Body of pancreas (tissue), 4 donors: ENCODE data around the gene CBFB. TPM values are rescaled to one million over a fixed set of nuclear protein-coding genes. Genes with fewer than 3 reads are reported as not detected.
"Not testable (repeated sequence)": the region's sequence is repeated elsewhere in the genome, so short reads cannot be mapped to it uniquely, and the experiment has no call there.

Experiments used
- ATAC-seq: fragments of 150-250 bp; one replicate; pipeline ENCODE4 v1.9.1; 2016
- DNase-seq, 4 donors: peaks; one replicate each; pipeline ENCODE4 v3.0.0-alpha.2; 2019
- H3K27ac ChIP-seq, 4 donors: fragments of 200-600 bp; sonication (generic); 1 replicate in 3 of 4; 2 replicates in 1 of 4; pipeline versions ENCODE4 v1.5.1 to v1.6.1; 2016 to 2019; ENCODE audit warnings: mild to moderate bottlenecking in 1 of 4, mixed read lengths in 1 of 4, moderate library complexity in 1 of 4
- H3K27me3 ChIP-seq, 2 donors: fragments of 200-600 bp; sonication (generic); one replicate each; pipeline ENCODE4 v1.6.0; 2016; ENCODE audit warnings: mild to moderate bottlenecking in 1 of 2
- H3K36me3 ChIP-seq, 2 donors: fragments of 200-600 bp; sonication (generic); replicated peaks in 1 of 2; 2 replicates each; pipeline ENCODE4 v1.5.1; 2016; ENCODE audit warnings: low read depth in 2 of 2; ENCODE audit not compliant: insufficient read depth in 1 of 2
- H3K4me1 ChIP-seq: fragments of 200-600 bp; sonication (generic); one replicate; pipeline ENCODE4 v1.6.0; 2016
- H3K4me3 ChIP-seq, 2 donors: fragments of 200-600 bp; sonication (generic); 1 replicate in 1 of 2; 2 replicates in 1 of 2; pipeline ENCODE4 v1.5.1; 2016 to 2019
- H3K9me3 ChIP-seq, 3 donors: fragments of 200-600 bp; sonication (generic); 1 replicate in 2 of 3; 2 replicates in 1 of 3; pipeline ENCODE4 v1.5.1; 2016
- CTCF ChIP-seq, 7 experiments: fragments of 450-650 bp in 4 of 7; fragments of 200-600 bp in 3 of 7; sonication (generic) in 3 of 7; IDR thresholded peaks; one replicate each; pipeline ENCODE4 v1.5.1; 2016 to 2019; ENCODE audit warnings: antibody characterized with exemption in 7 of 7
- POLR2A ChIP-seq, 3 donors: fragments of 450-650 bp; IDR thresholded peaks; one replicate each; pipeline ENCODE4 v1.6.1; 2016; ENCODE audit warnings: antibody characterized with exemption in 3 of 3, mild to moderate bottlenecking in 2 of 3
- WGBS, 2 donors: methylation state at CpG; one replicate each; pipeline ENCODE4 v1.1.5; 2017; 5-methylcytosine and 5-hydroxymethylcytosine counted together
- intact Hi-C: fragments of 100-400 bp; cut with DNase I; formaldehyde crosslinking; loops from one replicate; pipeline ENCODE4 v1.15.1; 2023
- total RNA-seq, 2 donors: library from RNA; depleted of rRNA; stranded (reverse); fragments of >200 nt; gene quantifications; one replicate each; pipeline ENCODE4 v1.1.0, GENCODE V29; 2016

Gene CBFB
- total RNA-seq, 2 donors from 2014 or later = 28.0 to 41.9 TPM

GRCh38 chr16:67040906-67041305 is 12.0 kb downstream of the CBFB start:
- no peaks in the 10 kb centered on the region for H3K27me3 ChIP-seq
- H3K36me3 ChIP-seq = no peaks in the 10 kb centered on the region
- DNase-seq (no peak), ATAC-seq (no peak)
- H3K27ac ChIP-seq = no peak overlapping the region
- H3K9me3 ChIP-seq = no peaks in the 10 kb centered on the region
- no peaks in the 10 kb centered on the region for H3K4me1 ChIP-seq
- TF ChIP-seq POLR2A (IDR thresholded peaks at IDR 0.05) = no peak
- no peak for TF ChIP-seq CTCF (IDR thresholded peaks at IDR 0.05)
- intact Hi-C loops = no loop called here
- WGBS, 2 donors = 75 to 96% methylated on average over 2 of the region's 2 CpGs
- H3K4me3 ChIP-seq = no peak overlapping the region

DNA sequence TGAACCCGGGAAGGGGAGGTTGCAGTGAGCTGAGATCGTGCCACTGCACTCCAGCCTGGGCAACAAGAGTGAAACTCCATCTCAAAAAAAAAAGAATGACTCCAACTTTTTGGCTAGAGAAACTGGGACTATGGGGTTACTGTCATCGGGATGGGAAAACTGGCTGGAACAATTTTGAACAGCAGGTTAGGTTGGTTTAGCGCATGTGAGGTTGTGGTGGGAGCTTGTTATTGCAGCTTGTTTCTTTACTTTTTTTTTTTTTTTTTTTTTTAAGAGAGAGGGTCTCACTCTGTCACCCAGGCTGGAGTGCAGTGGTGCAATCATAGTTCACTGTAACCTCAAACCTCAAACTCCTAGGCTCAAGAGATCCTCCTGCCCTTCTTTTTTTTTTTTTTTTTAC is 12.6 kb downstream of the CBFB start:
- ATAC-seq, H3K9me3 ChIP-seq, intact Hi-C loops, H3K4me3 ChIP-seq, H3K27me3 ChIP-seq, DNase-seq, H3K36me3 ChIP-seq, H3K27ac ChIP-seq, H3K4me1 ChIP-seq: not testable (repeated sequence)
- peak in 1 of 7 experiments; percentile 6 for TF ChIP-seq CTCF (IDR thresholded peaks at IDR 0.05)
- WGBS, 2 donors = 95 to 96% methylated on average over 4 of the region's 4 CpGs

DNA sequence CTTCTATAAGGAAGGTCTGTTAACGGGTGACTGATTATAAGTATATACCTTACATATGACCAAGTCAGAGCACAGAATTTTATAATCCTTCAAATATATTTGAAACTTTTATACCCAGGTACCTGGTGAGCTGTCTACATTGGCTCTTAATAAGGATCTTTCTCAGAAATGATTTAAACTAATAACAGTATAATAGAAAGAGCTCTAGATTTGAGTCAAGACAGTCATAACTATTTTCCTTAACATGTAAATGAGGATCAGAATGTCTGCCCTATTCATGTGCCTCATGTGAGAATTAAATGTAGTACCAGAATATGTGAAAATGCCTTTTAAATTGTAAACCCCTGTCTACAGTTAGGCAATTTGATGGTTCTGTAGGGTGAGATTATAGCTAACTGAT is 14.5 kb downstream of the CBFB start:
- intact Hi-C loops = no loop called here

DNA sequence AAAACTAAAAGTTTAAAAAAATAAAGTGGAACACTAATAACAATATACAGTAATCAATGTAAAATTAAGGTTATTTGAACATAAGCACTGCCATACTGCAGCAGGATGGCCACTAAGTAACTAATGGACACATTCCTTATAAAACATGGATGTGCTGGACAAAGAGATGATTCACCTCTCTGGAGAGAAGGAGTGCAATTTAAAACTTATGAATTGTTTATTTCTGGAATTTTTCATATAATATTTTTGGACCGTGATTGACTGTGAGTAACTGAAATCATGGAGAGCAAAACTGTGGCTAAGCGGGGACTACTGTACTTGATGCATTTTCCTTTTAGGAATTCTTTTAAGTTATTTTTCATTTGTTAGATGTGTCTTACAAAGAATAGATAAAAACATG is 21.8 kb downstream of the CBFB start:
- intact Hi-C loops = no loop called here
- TF ChIP-seq POLR2A (IDR thresholded peaks at IDR 0.05) = no peak
- TF ChIP-seq CTCF (IDR thresholded peaks at IDR 0.05) = no peak
- H3K27me3 ChIP-seq = no peaks in the 10 kb centered on the region

More for the DNA sequence above, 14.5 kb downstream of the CBFB start:
- WGBS, 2 donors = 93 to 94% methylated on average over 1 of the region's 1 CpG
- Histone ChIP-seq H3K9me3 (no peaks in the 10 kb centered on the region), H3K4me1 (no peaks in the 10 kb centered on the region), H3K27ac (no peak overlapping the region), H3K4me3 (no peak overlapping the region), H3K27me3 (no peaks in the 10 kb centered on the region), H3K36me3 (no peaks in the 10 kb centered on the region)
- no peak for DNase-seq
- no peak for TF ChIP-seq POLR2A (IDR thresholded peaks at IDR 0.05)
- TF ChIP-seq CTCF (IDR thresholded peaks at IDR 0.05) = no peak
- ATAC-seq = no peak

DNA sequence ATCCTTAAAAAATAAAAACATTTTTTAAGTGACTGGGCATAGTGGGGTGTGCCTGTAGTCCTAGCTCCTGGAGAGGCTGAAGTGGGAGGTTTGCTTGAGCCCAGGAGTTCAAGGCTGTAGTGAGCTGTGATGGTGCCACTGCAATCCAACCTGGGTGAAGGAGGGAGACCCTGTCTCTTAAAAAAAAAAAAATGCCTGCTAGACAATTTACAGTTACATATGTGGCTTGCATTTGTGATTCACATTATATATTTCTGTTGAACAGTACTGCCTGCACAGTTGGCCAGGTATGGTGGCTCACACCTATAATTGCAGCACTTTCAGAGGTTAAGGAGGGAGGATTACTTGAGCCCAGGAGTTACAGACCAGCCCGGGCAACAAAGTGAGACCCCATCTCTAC is 23.4 kb downstream of the CBFB start:
- WGBS, 2 donors = 93 to 95% methylated on average over 1 of the region's 1 CpG
- intact Hi-C loops = no loop called here
- ATAC-seq (no peak), DNase-seq (no peak)
- Histone ChIP-seq H3K27ac (no peak overlapping the region), H3K9me3 (no peaks in the 10 kb centered on the region), H3K4me1 (no peaks in the 10 kb centered on the region), H3K27me3 (no peaks in the 10 kb centered on the region), H3K36me3 (no peaks in the 10 kb centered on the region), H3K4me3 (no peak overlapping the region)
- no peak for TF ChIP-seq POLR2A (IDR thresholded peaks at IDR 0.05)
- no peak for TF ChIP-seq CTCF (IDR thresholded peaks at IDR 0.05)

More for the DNA sequence above, 21.8 kb downstream of the CBFB start:
- 94 to 96% methylated on average over 2 of the region's 2 CpGs for WGBS, 2 donors
- DNase-seq (no peak), ATAC-seq (no peak)
- no peaks in the 10 kb centered on the region for H3K9me3 ChIP-seq
- H3K4me3 ChIP-seq = no peak overlapping the region
- H3K36me3 ChIP-seq = no peaks in the 10 kb centered on the region
- no peak overlapping the region for H3K27ac ChIP-seq
- H3K4me1 ChIP-seq = no peaks in the 10 kb centered on the region
